Mononuclear cell (primary cell): Measurements from ENCODE around the gene SSU72. TPM values are rescaled to one million over a fixed set of nuclear protein-coding genes. Genes with fewer than 3 reads are reported as not detected.

Experiments
- H3K27me3 ChIP-seq: 2 replicates; pipeline ENCODE4 v1.6.0; 2011; ENCODE audit warnings: low read length, control low read depth; ENCODE audit not compliant: insufficient read depth
- H3K4me1 ChIP-seq: 2 replicates; pipeline ENCODE4 v1.5.1; 2011; ENCODE audit warnings: mild to moderate bottlenecking, low read length, control low read depth; ENCODE audit not compliant: insufficient read depth
- H3K4me3 ChIP-seq: 2 replicates; pipeline ENCODE4 v1.5.1; 2011; ENCODE audit warnings: mild to moderate bottlenecking, low read length, moderate library complexity
- H3K9me3 ChIP-seq: 2 replicates; pipeline ENCODE4 v1.5.1; 2011; ENCODE audit warnings: low read depth, mild to moderate bottlenecking, control low read depth, low read length
- total RNA-seq: library from RNA; depleted of rRNA; stranded (reverse); fragments of >200 nt; gene quantifications from one replicate; pipeline ENCODE4 v1.2.3, GENCODE V29; 2012

SSU72 gene
- total RNA-seq, 1 donor: 47.9 TPM

DNA sequence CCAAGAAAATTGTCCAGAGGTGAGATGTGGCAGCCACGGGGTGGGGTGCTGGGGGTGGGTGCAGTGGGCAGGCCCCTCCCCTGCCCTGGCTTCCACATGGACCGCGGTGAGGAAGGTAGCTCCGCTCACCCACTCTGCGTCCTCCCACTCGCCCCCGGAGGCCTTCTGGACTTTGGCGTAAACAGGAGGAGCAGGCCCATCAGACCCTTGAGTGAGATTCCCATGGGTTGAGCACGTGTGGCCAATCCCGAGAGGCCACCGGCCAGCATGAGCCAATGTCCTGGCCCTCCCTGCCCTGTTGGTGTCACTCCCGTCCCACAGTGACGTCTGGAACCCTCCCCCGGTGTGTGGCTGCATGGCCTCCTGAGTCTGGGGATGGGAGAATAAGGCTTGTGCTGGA lies 26.1 kb downstream of the SSU72 start:
- Histone ChIP-seq H3K4me1 (no peaks in the 10 kb centered on the region), H3K27me3 (no peaks in the 10 kb centered on the region), H3K4me3 (no peak overlapping the region), H3K9me3 (no peaks in the 10 kb centered on the region)

DNA sequence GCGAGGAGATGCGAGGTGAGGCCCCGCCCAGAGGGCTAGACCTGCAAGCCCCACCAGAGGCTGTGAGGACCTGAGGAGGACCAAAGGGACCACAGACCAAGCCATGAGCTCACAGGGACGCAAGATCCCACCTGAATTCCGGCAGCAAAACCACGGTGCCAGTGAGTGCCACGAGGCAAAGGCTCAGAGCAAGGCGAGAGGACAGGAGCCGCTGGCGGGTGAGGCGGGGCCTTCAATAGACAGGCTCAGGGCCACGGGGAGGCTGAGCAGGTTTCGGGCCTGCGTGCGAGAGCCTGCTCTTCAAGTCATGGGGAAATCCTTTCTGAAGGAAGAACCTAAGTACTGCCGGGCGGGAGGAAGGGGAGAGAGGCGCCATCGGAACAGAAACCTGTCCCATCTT lies 27.2 kb downstream of the SSU72 start:
- no peaks in the 10 kb centered on the region for H3K27me3 ChIP-seq
- H3K9me3 ChIP-seq: no peaks in the 10 kb centered on the region
- H3K4me3 ChIP-seq: no peak overlapping the region
- no peaks in the 10 kb centered on the region for H3K4me1 ChIP-seq

DNA sequence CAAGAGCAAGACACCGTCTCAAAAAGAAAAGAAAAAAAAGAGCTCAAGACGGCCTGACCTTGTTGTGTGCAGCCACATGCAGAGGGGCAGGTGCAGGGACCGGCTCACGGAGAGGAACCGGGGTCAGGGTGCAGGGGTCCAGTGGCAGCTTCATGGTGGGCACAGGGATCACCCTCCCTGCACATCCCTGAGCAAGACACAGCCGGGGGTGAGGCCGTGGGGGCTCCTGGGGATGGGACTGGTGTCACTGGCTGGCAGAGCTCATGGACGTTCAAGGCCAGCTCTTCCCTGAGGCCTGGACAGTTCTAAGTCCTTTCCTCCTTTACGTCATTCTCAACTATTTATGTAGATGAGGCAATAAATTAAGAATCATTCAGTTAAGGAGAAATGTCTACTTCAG lies 27.7 kb downstream of the SSU72 start:
- Histone ChIP-seq H3K4me1 (no peaks in the 10 kb centered on the region), H3K9me3 (no peaks in the 10 kb centered on the region), H3K27me3 (no peaks in the 10 kb centered on the region), H3K4me3 (no peak overlapping the region)

DNA sequence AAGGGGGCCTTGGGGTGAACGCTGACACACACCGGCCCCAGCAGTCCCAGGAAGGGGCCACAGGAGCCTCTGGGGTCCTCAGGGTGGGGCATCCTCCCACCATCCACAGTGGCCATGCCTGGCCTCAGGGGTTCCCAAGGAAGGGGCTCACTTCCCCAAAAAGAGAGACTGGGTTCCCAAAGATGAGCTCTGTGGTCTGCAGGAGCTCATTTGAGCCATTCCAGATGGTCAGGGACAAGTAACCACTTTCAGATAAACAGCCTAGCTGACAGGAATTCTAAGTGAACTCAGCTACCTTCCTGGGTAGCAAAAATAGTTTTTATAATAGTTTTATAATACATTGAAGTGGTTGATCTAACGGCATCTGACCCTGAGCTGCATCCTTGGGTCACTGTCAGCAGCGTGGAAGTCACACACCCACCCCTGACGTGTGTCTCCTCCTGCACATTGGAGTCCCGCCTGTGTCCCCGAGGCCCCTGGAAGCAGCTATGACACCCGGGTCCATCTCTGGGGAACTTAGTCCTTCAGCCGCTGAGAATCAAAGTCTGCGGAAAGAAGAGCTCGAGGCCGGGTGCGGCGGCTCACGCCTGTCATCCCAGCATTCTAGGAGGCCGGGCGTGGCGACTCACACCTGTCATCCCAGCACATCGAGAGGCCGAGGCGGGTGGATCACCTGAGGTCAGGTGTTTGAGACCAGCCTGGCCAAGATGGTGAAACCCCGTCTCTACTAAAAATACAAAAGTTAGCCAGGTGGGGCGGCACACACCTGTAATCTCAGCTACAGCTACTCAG lies 28.5 kb downstream of the SSU72 start:
- H3K27me3 ChIP-seq: no peaks in the 10 kb centered on the region
- no peaks in the 10 kb centered on the region for H3K9me3 ChIP-seq
- H3K4me1 ChIP-seq: no peaks in the 10 kb centered on the region
- H3K4me3 ChIP-seq: no peak overlapping the region

DNA sequence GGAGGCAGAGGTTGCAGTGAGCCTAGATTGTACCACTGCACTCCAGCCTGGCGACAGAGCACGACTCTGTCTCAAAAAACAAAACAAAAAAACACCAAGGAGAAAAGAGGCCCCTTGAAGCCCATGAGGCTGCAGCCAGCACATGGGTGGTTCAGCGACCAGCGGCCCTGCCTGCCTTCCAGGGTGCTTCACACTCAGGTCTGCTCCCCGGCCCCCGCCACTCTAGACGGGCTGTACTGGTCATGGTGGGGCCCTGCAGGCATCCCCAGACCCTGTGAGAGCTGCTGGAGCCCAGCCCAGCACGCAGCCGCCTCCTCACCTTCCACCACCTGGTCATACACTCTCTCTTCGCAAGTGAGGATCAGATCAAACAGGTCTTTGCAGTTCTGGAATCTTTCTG lies 30.1 kb downstream of the SSU72 start:
- H3K27me3 ChIP-seq: no peaks in the 10 kb centered on the region
- H3K4me3 ChIP-seq: no peak overlapping the region
- H3K4me1 ChIP-seq: peaks cover 4% of the 10 kb centered on the region
- H3K9me3 ChIP-seq: no peaks in the 10 kb centered on the region

DNA sequence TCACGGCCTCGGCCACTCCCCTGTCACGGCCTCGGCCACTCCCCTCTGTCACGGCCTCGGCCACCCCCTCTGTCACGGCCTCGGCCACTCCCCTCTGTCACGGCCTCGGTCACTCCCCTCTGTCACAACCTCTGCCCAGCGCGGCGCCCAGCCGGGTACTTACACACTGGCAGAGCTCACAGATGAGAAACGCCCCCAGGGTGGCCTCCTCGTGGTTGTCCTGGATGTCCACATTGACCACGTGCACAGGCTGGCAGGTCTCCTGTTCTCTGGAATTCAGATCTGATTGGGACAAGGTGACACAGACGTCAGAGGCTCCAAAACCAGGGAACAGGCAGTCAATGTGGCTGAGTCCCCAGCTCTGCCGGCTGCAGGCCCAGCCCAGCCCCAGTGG lies 31.0 kb downstream of the SSU72 start:
- peaks cover 4% of the 10 kb centered on the region for H3K4me1 ChIP-seq
- H3K27me3 ChIP-seq: no peaks in the 10 kb centered on the region
- H3K9me3 ChIP-seq: no peaks in the 10 kb centered on the region
- no peak overlapping the region for H3K4me3 ChIP-seq

DNA sequence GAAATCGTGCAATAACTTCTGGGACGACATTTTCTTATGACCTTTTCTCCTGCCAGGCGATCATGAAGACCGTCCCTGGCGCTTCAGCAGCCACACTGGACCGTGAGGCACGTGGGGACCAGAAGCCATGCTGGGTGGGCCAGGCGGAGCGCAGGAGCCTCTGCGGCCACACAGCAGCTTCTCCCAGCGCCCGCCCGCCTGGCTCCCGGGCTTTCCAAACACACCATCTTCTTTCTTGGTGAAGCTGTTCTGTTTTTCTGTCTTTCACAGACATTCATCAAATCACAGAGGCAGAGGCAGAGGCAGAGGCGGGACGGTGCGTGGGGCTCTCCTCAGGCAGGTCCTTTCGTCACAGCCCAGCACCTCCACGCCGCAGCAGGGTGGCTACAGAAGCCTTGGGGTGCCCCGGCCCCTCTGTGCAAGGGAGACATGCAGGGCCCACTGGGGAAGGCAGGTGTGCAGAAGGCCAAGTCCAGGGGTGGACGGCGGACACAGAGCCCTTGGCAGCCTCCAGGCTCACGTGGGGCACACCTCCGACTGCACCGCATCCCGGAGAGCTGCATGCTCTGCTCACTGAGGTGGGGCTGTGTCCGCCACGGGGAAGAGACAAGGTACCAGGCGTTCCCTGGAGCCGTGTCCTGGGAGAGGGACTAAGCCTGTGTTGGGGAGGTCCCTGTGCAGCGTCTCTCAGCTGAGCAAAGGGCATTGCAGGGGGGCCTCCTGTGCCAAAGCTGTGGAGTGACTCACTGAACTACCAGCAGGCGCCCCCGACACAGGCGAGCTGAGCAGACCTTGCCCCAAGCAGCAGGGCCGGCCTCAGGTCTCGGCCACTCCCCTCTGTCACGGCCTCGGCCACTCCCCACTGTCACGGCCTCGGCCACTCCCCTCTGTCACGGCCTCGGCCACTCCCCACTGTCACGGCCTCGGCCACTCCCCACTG lies 31.6 kb downstream of the SSU72 start:
- peaks cover 4% of the 10 kb centered on the region for H3K4me1 ChIP-seq
- no peak overlapping the region for H3K4me3 ChIP-seq
- H3K27me3 ChIP-seq: no peaks in the 10 kb centered on the region
- H3K9me3 ChIP-seq: no peaks in the 10 kb centered on the region

DNA sequence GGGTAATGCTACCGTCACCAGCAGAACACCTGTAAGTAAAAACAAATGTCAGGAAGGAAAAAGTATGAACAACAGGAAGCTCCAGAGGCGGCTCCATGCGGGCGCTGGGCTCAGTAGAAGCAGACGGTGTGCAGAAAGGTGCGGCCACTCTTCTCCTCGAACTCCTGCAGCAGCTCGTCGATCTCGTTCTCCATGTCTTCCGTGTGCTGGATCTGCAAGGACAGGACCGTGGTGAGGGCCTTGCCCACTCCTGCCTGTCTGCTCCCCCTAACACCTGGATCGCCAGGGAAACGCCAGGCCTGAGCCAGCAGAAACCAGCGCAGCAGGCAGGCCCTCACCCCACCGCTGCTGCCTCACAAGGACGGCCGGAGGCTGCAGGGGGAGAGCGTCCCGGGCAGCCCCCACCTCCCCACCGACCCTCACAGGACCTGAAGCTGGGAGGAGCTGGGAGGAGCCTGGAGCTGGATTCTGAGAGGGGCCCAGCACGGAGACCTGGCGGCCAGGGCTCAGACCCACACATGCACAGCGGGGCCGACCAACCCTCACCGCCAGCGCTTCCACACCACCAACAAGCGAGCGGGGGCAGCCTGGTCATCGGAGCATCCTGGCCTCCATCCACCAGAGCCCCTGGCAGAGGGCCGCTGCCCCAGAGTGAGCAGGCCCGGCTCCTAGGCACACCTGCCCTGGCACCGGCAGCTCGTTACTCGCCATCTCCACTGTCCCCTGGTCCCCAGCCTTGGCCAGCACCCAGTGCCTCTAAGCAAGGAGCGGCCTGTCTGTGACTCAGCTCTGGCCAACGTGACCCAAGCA lies 32.5 kb downstream of the SSU72 start:
- Histone ChIP-seq H3K9me3 (no peaks in the 10 kb centered on the region), H3K27me3 (no peaks in the 10 kb centered on the region), H3K4me1 (peaks cover 4% of the 10 kb centered on the region), H3K4me3 (no peak overlapping the region)

DNA sequence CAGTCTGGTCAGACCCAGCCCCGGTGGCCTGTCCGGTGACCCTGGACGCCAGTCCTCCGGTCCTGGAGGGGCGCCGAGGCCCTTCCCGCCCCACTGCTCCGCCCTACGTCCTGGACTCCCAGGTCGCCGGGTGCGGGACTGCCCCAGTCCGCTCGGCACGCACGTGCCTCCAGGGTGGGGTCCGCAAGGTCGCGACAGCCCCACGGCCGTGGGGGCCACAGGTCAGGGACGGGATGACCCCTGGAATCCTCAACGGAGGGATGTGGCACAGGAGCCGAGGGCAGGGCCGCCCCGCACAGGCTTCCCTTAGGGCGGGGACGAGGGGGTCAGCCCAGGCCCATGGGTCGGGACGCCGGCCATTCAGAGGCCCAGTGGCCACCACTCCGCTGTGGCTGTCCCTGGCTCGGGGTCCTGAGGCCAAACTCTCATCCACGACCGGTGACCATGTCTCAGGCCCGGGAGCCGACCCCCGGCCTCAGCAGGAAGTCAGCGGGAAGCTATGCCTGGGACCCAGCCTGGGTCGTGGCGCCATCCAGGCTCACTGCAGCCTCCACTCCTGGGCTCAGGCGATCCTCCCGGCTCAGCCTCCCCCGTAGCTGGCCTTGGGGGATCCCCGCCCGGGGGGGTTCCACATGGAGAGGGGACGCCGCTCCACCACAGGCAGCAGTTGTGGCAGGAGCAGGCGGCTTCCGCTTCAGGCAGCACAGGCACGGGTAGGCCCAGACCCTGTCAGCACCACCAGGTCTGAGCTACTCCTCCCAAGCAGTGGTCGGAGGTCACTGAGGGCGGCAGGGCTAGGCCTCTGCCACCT lies 33.6 kb downstream of the SSU72 start:
- Histone ChIP-seq H3K9me3 (no peaks in the 10 kb centered on the region), H3K27me3 (no peaks in the 10 kb centered on the region), H3K4me1 (peaks cover 4% of the 10 kb centered on the region), H3K4me3 (no peak overlapping the region)

DNA sequence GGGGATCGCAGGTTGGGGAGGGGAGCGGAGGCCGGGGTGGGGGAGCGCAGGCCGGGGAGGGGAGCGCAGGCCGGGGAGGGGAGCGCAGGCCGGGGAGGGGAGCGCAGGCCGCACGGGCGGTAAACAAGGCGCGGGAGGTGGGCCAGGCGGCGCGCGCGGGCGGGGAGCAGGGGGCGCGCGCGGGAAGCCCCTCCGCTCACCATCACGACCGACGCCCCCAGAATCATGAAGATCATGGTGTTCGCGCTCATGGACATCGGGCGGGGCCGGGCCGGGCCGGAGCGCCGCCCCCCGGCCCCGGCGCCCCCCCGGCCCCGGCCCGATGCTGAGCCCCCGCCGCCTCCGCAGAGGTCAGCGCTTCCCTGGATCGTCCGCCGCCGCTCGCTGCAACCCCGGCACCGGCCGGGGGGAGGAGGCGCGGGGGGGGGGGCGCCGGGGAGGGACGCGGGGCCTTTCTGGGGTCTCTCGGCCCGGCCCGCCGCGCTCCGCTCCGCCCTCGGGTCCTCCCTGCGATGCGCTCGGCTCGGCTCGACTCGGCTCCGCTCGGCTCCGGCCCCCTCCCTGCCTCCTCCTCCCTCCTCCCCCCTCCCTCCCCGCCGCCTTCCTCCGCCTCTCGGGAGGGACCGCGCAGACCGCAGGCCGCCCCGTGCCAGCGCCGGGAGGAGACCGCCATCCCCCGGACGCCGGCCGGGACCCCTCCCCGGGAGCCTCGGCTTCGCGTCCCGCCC lies 34.4 kb downstream of the SSU72 start, which contains the start of gene TMEM240:
TMEM240 (minus strand) TSS at position 535 of the 728 bp plus-strand sequence; CDS start at position 257, 278 bp downstream.
- Histone ChIP-seq H3K4me1 (peaks cover 4% of the 10 kb centered on the region), H3K4me3 (no peak within 1 kb of the TSS), H3K27me3 (no peaks in the 10 kb centered on the region), H3K9me3 (no peaks in the 10 kb centered on the region)

DNA sequence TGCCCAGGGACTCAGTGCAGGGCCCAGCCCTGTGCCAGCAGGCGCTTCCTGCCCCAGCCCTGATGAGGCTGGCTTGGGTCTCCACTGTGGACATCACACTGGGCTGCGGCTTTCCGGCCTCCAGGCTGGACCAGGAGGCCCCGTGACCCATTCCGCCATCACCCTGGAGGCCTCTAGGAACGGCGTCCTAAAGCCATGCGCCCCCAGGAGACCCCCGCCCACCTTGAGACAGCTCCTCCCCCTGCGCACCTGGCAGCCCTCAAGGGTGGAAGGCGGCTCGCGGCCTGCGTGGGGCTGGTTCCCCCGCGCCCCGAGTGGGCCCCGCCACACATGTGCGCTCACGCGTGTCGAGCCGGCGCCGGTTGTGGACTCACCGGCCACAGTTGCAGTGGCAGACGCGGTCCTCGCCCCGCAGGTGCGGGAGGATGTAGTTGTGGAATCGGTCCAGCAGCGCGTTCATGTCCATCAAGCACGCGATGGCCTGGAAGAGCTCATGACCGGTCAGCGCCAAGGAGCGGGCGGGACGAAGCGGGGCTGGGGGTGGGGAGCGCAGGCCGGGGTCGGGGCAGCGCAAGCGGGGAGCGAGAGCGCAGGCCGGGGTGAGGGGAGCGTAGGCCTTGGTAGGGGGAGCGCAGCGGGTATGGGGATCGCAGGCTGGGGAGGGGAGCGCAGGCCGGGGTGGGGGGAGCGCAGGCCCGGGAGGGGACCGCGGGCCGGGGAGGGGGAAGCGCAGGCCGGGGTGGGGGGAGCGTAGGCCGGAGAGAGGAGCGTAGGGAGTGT lies 35.2 kb downstream of the SSU72 start:
- no peak overlapping the region for H3K4me3 ChIP-seq
- H3K4me1 ChIP-seq: peaks cover 4% of the 10 kb centered on the region
- H3K9me3 ChIP-seq: no peaks in the 10 kb centered on the region
- H3K27me3 ChIP-seq: no peaks in the 10 kb centered on the region

DNA sequence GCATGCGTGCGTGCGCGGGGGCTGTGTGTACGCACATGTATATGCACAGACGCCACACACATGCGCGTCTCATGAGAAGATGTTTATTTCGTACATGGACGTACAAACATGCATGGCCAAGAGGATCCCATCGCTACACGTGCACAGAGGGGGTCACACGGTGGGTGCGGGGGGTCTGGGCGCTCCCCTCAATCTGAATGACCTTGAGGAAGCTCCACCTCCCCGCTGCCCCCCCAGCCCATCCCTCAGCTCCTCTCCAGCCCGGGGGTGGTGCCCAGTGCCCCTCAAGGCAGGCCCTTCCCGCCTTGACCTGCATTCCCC lies 35.7 kb downstream of the SSU72 start:
- Histone ChIP-seq H3K4me1 (peaks cover 4% of the 10 kb centered on the region), H3K4me3 (no peak overlapping the region), H3K9me3 (no peaks in the 10 kb centered on the region), H3K27me3 (no peaks in the 10 kb centered on the region)

DNA sequence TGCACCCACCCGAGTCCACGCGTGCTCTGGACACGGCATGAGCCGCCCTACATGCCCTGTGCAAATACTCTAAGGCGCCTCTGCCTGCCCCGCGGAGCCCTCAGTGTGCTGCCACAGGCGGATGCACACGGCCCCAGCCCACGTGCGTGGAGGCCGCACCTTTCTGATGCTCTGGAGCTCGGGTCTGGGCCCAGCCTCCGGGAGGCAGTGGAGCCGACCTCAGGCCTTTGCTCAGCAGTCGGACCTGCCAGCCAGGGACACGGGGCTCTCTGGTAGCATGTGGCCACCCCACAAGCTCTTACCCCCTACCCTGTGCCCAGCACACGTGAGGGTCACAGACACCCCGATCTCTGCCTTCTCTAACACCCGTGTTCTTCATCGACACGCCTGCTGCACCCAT lies 36.3 kb downstream of the SSU72 start:
- peaks cover 4% of the 10 kb centered on the region for H3K4me1 ChIP-seq
- H3K4me3 ChIP-seq: no peak overlapping the region
- no peaks in the 10 kb centered on the region for H3K9me3 ChIP-seq
- no peaks in the 10 kb centered on the region for H3K27me3 ChIP-seq
